GM12865 (cell line): Measurements from ENCODE around the gene RPS6KA1.

Experiments used
- DNase-seq: peaks from one replicate; pipeline ENCODE4 v3.0.0; 2010; ENCODE audit warnings: low read depth
- H3K4me3 ChIP-seq: 2 replicates; pipeline ENCODE4 v1.5.1; 2011; ENCODE audit warnings: mild to moderate bottlenecking, low read depth, low read length, control low read depth
- CTCF ChIP-seq: IDR thresholded peaks from 2 replicates; pipeline ENCODE4 v1.5.1; 2011; ENCODE audit warnings: low read length, control low read depth, low read depth, inconsistent platforms; ENCODE audit not compliant: insufficient read depth; ENCODE audit errors: missing control alignments

The RPS6KA1 gene

DNA sequence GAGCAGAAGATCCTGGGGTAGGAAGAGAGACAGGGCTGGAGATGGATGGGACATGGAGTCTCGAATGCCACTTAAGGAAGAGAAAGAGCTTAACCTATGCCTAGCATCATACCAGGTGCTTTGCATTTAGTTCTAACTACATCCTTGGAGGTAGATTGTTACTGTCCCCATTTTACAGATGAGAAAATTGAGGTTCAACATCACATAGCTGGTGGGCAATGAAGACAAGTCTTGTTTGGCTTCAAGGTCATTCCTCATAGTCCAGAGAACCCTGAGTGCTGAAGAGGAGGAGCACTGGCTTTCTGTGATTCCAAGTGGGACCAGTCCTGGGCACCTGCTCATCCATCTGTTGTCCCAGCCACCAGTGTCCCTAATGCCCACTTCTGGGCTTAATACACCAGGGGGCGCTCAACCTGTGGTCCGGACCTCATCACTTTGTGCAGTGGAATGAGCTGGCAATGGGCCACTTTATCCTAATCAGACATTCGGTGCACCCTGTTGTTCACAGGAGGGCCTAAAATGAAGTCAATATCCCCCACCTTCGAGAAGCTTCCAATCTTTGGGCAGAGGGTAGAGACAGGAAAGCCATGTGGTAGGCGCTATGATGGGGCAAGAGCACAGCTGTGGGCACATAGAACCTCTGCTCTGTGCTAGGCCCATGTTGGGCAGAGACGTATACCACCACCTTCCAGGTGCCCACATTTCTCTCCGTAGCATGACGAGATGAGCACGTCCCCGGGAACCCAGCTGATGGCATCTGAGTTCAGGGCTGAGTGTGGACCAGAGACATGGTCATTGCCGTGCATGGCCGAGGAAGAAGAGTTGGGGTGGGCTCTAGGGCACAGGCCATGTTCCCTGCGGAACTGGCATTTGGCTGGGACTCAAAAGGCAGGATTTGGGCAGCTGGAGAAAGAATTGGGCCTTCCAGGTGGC, 9.2 kb downstream of the RPS6KA1 start:
- DNase-seq = peak; percentile 65
- TF ChIP-seq CTCF = peak; percentile 68
- no peak overlapping the region for H3K4me3 ChIP-seq

- TF ChIP-seq CTCF = no peak
- H3K4me3 ChIP-seq = no peak overlapping the region
- no peak for DNase-seq
These were observed 10.2 kb downstream of the RPS6KA1 start for GRCh38 chr1:26539722-26540121.

- DNase-seq = peak; percentile 63
- no peak for TF ChIP-seq CTCF
- no peak overlapping the region for H3K4me3 ChIP-seq
These were observed 10.8 kb downstream of the RPS6KA1 start for GRCh38 chr1:26540351-26540750.

DNA sequence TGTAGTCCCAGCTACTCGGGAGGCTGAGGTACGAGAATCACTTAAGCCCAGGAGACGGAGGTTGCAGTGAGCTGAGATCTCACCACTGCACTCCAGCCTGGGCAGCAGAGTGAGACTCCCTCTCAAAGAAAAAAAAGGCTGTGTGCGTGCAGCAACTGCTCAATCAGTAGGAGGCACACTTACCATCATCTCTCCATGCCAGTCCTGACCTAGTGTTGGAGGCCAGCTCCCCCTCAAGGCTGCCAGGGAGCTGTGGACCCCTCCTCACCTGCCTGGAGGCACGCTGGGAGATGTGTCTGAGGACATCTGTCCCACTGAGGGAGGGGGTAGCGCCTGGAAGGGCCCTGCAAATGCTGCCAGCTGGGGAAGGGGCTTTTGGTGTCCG, 11.9 kb downstream of the RPS6KA1 start:
- TF ChIP-seq CTCF = no peak
- peak overlapping the region; percentile 50 for H3K4me3 ChIP-seq
- peak; percentile 33 for DNase-seq

DNA sequence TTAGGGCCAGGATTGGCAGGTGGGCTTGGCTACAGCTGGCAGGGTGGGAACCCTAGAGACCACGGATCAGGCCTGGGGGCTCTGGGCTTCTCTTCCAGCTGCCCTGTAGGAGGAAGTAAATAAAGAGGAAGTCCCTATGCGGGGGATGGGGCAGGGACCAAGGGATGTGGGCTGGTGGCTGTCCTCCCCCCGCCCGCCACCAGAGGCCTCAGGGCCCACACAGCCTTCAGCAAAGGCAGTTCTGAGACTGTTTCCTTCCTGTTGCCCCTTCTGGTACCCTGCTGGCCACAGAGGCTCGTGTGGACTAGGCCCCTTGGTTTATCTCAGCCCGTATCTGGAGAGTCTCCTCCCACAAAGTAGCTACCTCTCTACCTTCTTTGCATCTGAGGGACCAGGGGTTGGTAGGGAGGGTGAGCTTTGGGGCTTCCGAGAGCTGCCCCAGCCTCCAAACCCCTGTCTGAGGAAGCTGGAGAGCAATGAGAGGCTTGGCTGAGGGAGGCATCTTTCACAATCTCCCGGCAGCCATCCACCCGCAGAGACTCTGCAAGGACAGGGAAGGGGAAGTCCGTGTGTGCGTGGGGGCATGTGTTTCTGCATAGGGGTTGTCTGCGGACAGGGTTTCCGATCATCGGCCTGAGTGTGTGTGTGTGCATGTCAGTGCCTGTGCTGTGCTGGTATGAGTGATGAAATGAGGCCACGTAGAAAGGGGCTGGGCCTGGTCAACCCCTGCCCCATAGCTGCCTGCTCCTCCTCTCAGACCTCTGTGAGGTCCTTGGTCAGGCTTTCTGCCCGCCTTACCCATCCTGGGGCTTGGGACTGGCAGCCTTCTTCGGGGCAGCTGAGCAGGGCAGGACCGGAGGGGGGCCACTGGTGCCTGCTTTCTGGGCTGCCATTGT, 12.5 kb downstream of the RPS6KA1 start:
- TF ChIP-seq CTCF = peak; percentile 71
- peak; percentile 94 for DNase-seq
- peak overlapping the region; percentile 50 for H3K4me3 ChIP-seq

DNA sequence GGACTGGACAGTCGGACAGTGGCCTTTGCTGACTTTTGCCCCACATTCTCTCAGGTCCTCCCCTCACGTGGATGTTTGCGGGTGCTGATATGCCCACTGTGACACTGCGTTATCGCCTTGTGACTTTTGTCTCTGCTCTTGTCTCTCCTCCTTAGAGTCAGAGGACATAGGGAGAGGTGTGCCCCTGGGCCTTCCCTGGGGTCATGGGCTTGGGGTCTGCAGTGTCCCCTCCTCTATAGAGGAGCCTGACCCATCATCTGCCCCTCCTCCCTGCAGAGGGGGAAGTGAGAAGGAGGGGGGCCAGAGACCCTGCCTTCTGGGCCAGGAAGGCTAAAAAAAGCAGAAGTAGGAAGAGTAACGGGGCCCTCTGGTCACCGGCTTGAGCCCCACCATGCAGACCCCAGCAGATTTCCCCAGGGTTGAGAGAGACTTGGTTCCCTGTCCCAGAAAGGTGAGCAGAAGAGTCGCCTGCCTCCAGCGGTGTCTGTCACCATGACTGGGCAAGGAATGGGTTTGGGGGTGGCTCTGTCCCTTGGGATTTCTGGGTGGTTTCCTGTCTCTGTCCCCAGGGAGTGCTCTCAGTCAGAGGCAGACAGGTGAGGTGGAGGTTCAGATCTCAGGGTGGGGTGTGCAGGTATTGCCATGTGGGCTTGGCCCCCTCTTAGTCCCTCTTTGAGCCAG, 13.3 kb downstream of the RPS6KA1 start:
- peak; percentile 78 for DNase-seq
- peak overlapping the region; percentile 50 for H3K4me3 ChIP-seq
- no peak for TF ChIP-seq CTCF
